Breast epithelium (tissue), 4 donors: ENCODE data around the gene ST3GAL6. TPM values are rescaled to one million over a fixed set of nuclear protein-coding genes. Genes with fewer than 3 reads are reported as not detected.

ENCODE experiments used
- DNase-seq, 2 donors: peaks; one replicate each; pipeline ENCODE4 v3.0.0-alpha.2; 2019; ENCODE audit warnings: low spot score in 2 of 2
- H3K27ac ChIP-seq, 2 donors: fragments of 200-600 bp; sonication (generic) in 1 of 2; one replicate each; pipeline ENCODE4 v1.5.1; 2016 to 2019; ENCODE audit warnings: mild to moderate bottlenecking in 1 of 2
- H3K27me3 ChIP-seq, 2 donors: fragments of 200-600 bp; sonication (generic) in 1 of 2; one replicate each; pipeline versions ENCODE4 v1.5.1 to v1.6.0; 2017 to 2019; ENCODE audit warnings: control low read depth in 1 of 2, mild to moderate bottlenecking in 1 of 2
- H3K36me3 ChIP-seq: fragments of 200-600 bp; one replicate; pipeline ENCODE4 v1.5.1; 2019
- H3K4me1 ChIP-seq, 2 donors: fragments of 200-600 bp; sonication (generic); one replicate each; pipeline ENCODE4 v1.5.1; 2016 to 2019; ENCODE audit warnings: control low read depth in 1 of 2
- H3K4me3 ChIP-seq, 3 donors: fragments of 200-600 bp; sonication (generic); 1 replicate in 2 of 3; 2 replicates in 1 of 3; pipeline ENCODE4 v1.5.1; 2016 to 2019; ENCODE audit warnings: mild to moderate bottlenecking in 3 of 3, moderate library complexity in 2 of 3
- H3K9me3 ChIP-seq, 2 donors: fragments of 200-600 bp; sonication (generic) in 1 of 2; one replicate each; pipeline ENCODE4 v1.5.1; 2016 to 2019; ENCODE audit warnings: control low read depth in 1 of 2
- POLR2A ChIP-seq: fragments of 450-650 bp; IDR thresholded peaks from one replicate; pipeline ENCODE4 v1.6.1; 2016; ENCODE audit warnings: antibody characterized with exemption, mild to moderate bottlenecking, moderate library complexity
- POLR2AphosphoS5 ChIP-seq, 3 donors: sonication (generic); formaldehyde crosslinking; IDR thresholded peaks; one replicate each; pipeline ENCODE4 v1.6.1; 2017; ENCODE audit warnings: antibody characterized with exemption in 3 of 3
- intact Hi-C: fragments of 100-400 bp; cut with DNase I; formaldehyde crosslinking; loops from one replicate; pipeline ENCODE4 v1.15.1; 2023; ENCODE audit warnings: low total_unique reads
- total RNA-seq, 3 donors: library from RNA; depleted of rRNA; stranded (reverse); fragments of >200 nt; gene quantifications; one replicate each; pipeline ENCODE4 v1.1.0, GENCODE V29; 2016
- TF ChIP-seq, protein P1 (sequence below), 3 donors: fragments of 450-650 bp; IDR thresholded peaks; one replicate each; pipeline ENCODE4 v1.5.1; 2016 to 2017; ENCODE audit warnings: antibody characterized with exemption in 3 of 3, mild to moderate bottlenecking in 3 of 3, moderate library complexity in 3 of 3

The ST3GAL6 gene
- total RNA-seq, 3 donors from 2014 or later = 16.1 to 52.6 (median 22.1) TPM

- no peaks in the 10 kb centered on the region for H3K27me3 ChIP-seq
- no peak overlapping the region for H3K4me3 ChIP-seq
- H3K36me3 ChIP-seq = no peaks in the 10 kb centered on the region
- DNase-seq = no peak
- TF ChIP-seq, protein P1, sequence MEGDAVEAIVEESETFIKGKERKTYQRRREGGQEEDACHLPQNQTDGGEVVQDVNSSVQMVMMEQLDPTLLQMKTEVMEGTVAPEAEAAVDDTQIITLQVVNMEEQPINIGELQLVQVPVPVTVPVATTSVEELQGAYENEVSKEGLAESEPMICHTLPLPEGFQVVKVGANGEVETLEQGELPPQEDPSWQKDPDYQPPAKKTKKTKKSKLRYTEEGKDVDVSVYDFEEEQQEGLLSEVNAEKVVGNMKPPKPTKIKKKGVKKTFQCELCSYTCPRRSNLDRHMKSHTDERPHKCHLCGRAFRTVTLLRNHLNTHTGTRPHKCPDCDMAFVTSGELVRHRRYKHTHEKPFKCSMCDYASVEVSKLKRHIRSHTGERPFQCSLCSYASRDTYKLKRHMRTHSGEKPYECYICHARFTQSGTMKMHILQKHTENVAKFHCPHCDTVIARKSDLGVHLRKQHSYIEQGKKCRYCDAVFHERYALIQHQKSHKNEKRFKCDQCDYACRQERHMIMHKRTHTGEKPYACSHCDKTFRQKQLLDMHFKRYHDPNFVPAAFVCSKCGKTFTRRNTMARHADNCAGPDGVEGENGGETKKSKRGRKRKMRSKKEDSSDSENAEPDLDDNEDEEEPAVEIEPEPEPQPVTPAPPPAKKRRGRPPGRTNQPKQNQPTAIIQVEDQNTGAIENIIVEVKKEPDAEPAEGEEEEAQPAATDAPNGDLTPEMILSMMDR (IDR thresholded peaks at IDR 0.05) = no peak
- TF ChIP-seq POLR2A = no peak
- no peak for TF ChIP-seq POLR2AphosphoS5 (IDR thresholded peaks at IDR 0.05)
- H3K27ac ChIP-seq = no peak overlapping the region
- intact Hi-C loops = no loop called here
- H3K4me1 ChIP-seq = no peaks in the 10 kb centered on the region
- H3K9me3 ChIP-seq = no peaks in the 10 kb centered on the region
These were observed 25.5 kb downstream of the ST3GAL6 start for GRCh38 chr3:98788651-98789050.

- no peaks in the 10 kb centered on the region for H3K36me3 ChIP-seq
- DNase-seq = no peak
These were observed 28.5 kb downstream of the ST3GAL6 start for GRCh38 chr3:98791341-98792325.

DNA sequence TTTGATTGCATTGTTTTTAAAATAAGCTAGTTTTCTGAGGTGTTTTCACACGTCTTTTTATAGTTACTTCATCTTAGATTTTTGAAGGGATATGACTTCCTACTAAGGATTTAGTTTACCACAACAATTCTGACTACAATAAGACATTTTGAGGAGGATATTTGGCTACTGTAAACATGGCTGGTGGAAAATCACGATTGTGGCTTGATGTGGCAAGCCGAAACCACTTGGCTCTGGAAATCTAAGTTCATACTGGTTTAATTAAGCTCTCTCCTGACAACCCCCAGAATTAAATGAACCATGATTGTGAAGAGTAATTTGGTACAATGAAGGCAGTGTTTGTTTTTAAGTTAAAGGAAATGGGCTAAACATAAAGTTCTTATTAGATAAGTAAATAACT, 30.8 kb downstream of the ST3GAL6 start:
- no peaks in the 10 kb centered on the region for H3K27me3 ChIP-seq
- intact Hi-C loops = no loop called here
- TF ChIP-seq, protein P1 (IDR thresholded peaks at IDR 0.05) = no peak
- TF ChIP-seq POLR2A (no peak), POLR2AphosphoS5 (IDR thresholded peaks at IDR 0.05) (no peak)

More at GRCh38 chr3:98791341-98792325, 28.5 kb downstream of the ST3GAL6 start:
- no peak for TF ChIP-seq POLR2AphosphoS5 (IDR thresholded peaks at IDR 0.05)
- no peak overlapping the region for H3K27ac ChIP-seq
- H3K27me3 ChIP-seq = no peaks in the 10 kb centered on the region
- no peaks in the 10 kb centered on the region for H3K9me3 ChIP-seq
- intact Hi-C loops = no loop called here
- H3K4me3 ChIP-seq = no peak overlapping the region
- H3K4me1 ChIP-seq = no peaks in the 10 kb centered on the region

GRCh38 chr3:98796334-98796733, 33.2 kb downstream of the ST3GAL6 start:
- TF ChIP-seq POLR2A = no peak
- TF ChIP-seq, protein P1 (IDR thresholded peaks at IDR 0.05) = no peak
- TF ChIP-seq POLR2AphosphoS5 (IDR thresholded peaks at IDR 0.05) = no peak

More for the DNA sequence above, 30.8 kb downstream of the ST3GAL6 start:
- Histone ChIP-seq H3K9me3 (no peaks in the 10 kb centered on the region), H3K36me3 (no peaks in the 10 kb centered on the region), H3K4me3 (no peak overlapping the region), H3K27ac (no peak overlapping the region), H3K4me1 (no peaks in the 10 kb centered on the region)
- DNase-seq = no peak

GRCh38 chr3:98797905-98798304, 34.8 kb downstream of the ST3GAL6 start:
- Histone ChIP-seq H3K4me3 (no peak overlapping the region), H3K9me3 (no peaks in the 10 kb centered on the region), H3K27me3 (no peaks in the 10 kb centered on the region), H3K4me1 (no peaks in the 10 kb centered on the region), H3K27ac (no peak overlapping the region), H3K36me3 (no peaks in the 10 kb centered on the region)
- intact Hi-C loops = no loop called here
- TF ChIP-seq POLR2AphosphoS5 (IDR thresholded peaks at IDR 0.05) = no peak
- no peak for DNase-seq

More at GRCh38 chr3:98796334-98796733, 33.2 kb downstream of the ST3GAL6 start:
- Histone ChIP-seq H3K27me3 (no peaks in the 10 kb centered on the region), H3K27ac (no peak overlapping the region), H3K9me3 (no peaks in the 10 kb centered on the region), H3K4me3 (no peak overlapping the region), H3K36me3 (no peaks in the 10 kb centered on the region), H3K4me1 (no peaks in the 10 kb centered on the region)
- DNase-seq = no peak
- intact Hi-C loops = no loop called here

DNA sequence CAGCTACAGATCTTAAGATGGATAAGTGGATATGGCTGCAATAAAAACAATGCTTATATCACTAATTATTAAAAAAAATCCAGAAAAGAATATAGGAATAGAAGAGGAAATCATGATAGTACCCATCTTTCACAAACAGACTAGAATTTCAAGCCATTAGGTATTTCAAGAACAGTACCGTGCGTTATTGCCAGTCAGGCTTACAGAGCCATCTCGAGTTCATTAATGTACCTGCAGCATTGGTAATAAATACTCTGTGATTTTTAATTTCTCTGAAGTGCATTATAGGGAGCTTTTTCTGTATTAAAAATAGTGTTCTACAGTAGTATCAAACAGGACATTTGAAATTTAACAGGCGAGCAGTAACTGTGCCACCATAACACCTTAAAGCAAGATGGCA, 35.7 kb downstream of the ST3GAL6 start:
- Histone ChIP-seq H3K4me3 (no peak overlapping the region), H3K27ac (no peak overlapping the region), H3K36me3 (no peaks in the 10 kb centered on the region), H3K9me3 (no peaks in the 10 kb centered on the region), H3K27me3 (no peaks in the 10 kb centered on the region), H3K4me1 (no peaks in the 10 kb centered on the region)
- DNase-seq = no peak
- intact Hi-C loops = no loop called here
- no peak for TF ChIP-seq POLR2AphosphoS5 (IDR thresholded peaks at IDR 0.05)
- no peak for TF ChIP-seq POLR2A
- TF ChIP-seq, protein P1 (IDR thresholded peaks at IDR 0.05) = no peak
